D341Med (cell line): Measurements from ENCODE around the gene FMN1.

Experiments used
- DNase-seq: peaks from one replicate; pipeline ENCODE4 v3.0.0; 2012; ENCODE audit warnings: low spot score

FMN1 gene

DNA sequence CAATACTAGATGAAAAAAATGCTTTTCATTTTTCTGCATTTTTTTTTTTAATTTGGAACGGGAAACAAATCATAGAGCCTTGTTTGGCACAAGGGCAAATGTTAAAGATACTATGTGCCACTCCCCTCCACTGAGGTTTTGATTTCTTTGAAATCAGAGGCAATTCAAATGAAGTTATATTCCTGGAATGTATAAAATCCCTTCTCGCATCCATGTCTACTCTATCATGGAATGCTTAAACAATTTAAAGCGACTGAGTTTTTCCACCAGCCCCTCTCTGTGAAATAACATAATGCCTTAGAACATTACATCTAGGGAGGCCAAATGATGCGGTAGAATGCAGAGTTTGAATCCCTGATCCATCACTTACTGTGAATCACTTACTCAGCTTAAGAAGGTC is 69.7 kb downstream of the FMN1 start:
- no peak for DNase-seq

DNA sequence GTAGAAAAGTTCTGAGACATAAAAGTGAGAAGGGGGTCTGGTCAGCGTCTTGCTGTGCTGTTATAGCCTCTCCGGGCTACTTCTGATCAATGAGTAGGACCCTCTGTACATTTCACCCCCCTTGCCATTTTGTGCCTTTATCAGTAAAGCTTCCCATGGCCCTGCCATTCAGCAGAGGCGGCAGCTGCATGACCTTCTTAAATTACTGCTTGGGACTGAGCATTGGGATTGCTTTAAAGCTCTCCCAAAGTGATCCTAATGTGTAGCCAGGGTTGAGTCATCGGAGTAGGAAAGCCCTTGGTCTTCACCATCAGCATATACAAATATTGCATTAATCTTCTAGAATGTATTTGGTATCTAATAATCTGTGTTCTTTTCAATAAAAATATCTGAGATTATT is 70.2 kb downstream of the FMN1 start:
- DNase-seq, result no peak

GRCh38 chr15:33119865-33120264 is 74.6 kb downstream of the FMN1 start:
- no peak for DNase-seq

GRCh38 chr15:33119273-33119672 is 75.2 kb downstream of the FMN1 start:
- no peak for DNase-seq

GRCh38 chr15:33116198-33116597 is 78.3 kb downstream of the FMN1 start:
- no peak for DNase-seq

- DNase-seq, result no peak
Measured at GRCh38 chr15:33115191-33115861, 79.2 kb downstream of the FMN1 start.

DNA sequence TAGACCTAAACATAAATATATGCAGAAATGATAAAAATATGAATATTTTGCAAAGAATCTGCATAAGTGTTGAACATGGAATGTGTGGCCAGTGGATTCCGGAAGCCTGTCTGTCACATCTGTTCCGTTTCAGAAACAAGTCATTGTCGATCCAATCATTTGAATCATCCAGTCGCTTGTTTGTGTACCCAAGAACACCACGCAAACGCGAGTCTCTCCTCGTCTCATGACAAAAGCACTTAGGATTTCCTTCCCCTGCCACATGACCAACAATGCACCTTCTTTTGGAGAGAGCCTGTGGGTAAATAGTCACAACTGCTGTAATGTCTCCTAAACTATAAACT is 80.2 kb downstream of the FMN1 start:
- DNase-seq, result no peak

GRCh38 chr15:33113666-33114373 is 80.7 kb downstream of the FMN1 start:
- no peak for DNase-seq

- no peak for DNase-seq
Measured at GRCh38 chr15:33112541-33113105, 81.9 kb downstream of the FMN1 start.

- DNase-seq, result no peak
Measured at GRCh38 chr15:33111041-33111451, 83.5 kb downstream of the FMN1 start.

- no peak for DNase-seq
Measured at GRCh38 chr15:33109345-33109744, 85.2 kb downstream of the FMN1 start.

DNA sequence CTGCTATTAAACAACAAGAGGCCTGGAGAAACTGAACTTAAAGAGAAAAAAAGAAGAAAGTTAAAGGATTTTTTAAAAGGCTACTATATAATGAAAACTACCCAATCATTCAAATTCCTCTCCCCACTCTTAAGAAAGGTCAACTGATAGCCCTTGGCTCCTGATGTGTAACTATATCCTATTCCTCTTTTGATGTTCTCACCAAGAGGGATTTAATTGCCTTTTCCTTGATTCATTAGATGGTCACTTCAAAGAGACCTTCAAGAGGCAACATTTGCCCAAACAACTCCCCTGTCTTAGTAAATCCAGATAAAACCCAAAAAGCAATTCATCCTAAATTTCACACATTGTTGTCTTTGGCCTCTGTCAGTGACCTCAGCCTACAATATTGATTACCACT is 86.0 kb downstream of the FMN1 start:
- DNase-seq, result no peak

- no peak for DNase-seq
Measured at GRCh38 chr15:33107950-33108349, 86.6 kb downstream of the FMN1 start.

DNA sequence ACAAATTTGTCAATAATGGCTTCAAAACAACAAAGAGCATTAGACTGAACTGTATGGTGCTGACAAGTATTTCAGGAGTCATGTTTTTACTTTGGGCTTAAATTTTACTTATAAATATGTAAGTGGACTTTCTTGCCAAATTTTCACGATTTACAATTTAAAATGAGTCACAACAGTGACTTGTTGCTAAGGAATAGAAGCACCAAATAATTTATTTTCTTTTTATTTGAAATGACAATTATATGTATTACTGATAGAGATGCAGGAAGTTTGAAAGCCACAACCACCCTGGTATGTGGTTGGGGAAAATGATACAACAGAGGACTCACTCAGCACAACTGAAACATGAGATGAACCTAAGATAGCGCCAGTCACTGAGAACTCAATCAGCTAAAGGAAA is 90.3 kb downstream of the FMN1 start:
- no peak for DNase-seq

DNA sequence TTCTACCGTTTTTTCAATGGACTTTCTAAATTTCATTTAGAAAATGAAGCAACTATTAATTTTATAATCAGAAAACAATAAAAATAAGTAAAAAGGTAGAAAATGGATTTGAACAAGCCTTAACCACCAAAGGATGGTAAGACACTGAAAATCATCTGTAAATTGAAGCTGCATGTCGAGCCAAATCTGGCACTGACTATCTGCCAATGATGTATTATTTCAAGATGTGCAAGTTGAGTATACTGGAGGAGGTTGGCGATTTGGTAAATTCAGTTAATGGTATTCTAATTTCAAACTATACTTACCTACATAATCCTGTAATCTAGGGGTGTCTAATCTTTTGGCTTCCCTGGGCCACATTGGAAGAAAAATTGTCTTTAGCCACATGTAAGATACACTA is 93.5 kb downstream of the FMN1 start:
- no peak for DNase-seq

GRCh38 chr15:33100314-33100713 is 94.2 kb downstream of the FMN1 start:
- no peak for DNase-seq

DNA sequence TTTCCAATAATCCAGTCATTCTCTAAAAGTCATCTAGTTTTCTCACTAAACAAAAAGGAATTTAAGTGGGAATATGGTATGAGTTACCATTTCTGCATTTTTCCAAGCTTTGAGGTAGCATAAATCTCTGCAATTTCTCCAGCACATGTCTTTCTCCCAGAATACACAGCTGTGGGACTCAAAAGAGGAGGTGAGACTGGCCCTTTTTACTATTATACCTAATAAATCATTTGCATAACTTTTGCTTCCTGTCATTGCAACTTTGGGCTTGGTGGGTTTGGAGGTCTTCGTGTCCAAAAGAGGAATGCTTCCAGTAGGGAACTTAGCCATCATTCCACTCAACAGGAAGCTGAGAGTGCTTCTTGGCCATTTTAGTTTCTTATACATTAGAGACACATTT is 94.8 kb downstream of the FMN1 start:
- DNase-seq, result no peak

- no peak for DNase-seq
Measured at GRCh38 chr15:33099213-33099612, 95.3 kb downstream of the FMN1 start.

GRCh38 chr15:33098094-33099058 is 96.1 kb downstream of the FMN1 start:
- DNase-seq, result no peak

- no peak for DNase-seq
Measured at GRCh38 chr15:33096134-33096533, 98.4 kb downstream of the FMN1 start.

DNA sequence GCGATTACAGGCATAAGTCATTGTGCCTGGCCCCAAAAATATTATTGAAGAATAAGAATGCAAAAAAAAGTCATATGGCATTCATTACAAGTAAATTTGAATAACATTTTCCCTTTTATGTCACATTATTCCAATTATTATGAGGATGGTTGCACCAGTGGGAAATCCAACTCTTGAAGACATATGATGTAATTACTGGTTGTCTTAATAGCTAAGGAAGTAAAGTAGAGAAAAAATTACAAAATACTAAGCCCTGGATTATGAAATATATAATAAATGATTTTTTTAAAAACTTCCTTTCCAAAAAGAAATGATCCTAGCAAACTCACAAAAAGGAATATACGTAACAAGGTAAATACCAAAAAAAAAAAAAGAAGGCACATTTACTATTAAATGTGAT is 98.9 kb downstream of the FMN1 start:
- no peak for DNase-seq

DNA sequence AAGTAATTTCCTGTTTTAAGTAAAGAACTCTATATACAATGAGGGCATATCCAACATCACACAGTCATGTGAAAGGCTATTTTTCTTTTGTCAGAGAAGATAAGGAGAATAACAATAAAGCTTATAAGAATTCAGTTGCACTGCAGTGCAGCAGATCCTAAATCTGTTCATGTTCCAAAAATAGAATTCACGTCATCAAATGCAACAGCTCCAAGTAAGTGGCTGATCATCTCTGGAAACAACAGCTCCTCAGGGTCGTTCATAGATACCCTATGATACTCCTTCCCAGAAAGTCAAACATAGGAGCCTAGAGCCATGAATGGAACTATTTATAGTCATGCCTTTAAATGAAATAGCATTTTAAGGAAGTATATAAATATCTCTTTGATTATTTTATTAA is 100.2 kb downstream of the FMN1 start:
- DNase-seq, result no peak

GRCh38 chr15:33093222-33093621 is 101.3 kb downstream of the FMN1 start:
- no peak for DNase-seq
